Hematopoietic multipotent progenitor cell treated with erythropoietin and hydrocortisone succinate and interleukin-3 and kit ligand, for 6 days (in vitro differentiated cells): Measurements from ENCODE around the gene PAK5.

Source experiments
- DNase-seq: peaks from one replicate; pipeline ENCODE4 v3.0.0-alpha.2; 2015

Gene PAK5

GRCh38 chr20:9775176-9775575 lies 63.7 kb downstream of the PAK5 start:
- DNase-seq: no peak

- no peak for DNase-seq
Observed at GRCh38 chr20:9769954-9770353, 68.9 kb downstream of the PAK5 start.

- no peak for DNase-seq
Observed at GRCh38 chr20:9761476-9761875, 77.4 kb downstream of the PAK5 start.

GRCh38 chr20:9759392-9759791 lies 79.5 kb downstream of the PAK5 start:
- no peak for DNase-seq

GRCh38 chr20:9758752-9759151 lies 80.1 kb downstream of the PAK5 start:
- DNase-seq: no peak

- DNase-seq: no peak
Observed at GRCh38 chr20:9756660-9757059, 82.2 kb downstream of the PAK5 start.

GRCh38 chr20:9755301-9755700 lies 83.6 kb downstream of the PAK5 start:
- DNase-seq: no peak

GRCh38 chr20:9744551-9744950 lies 94.3 kb downstream of the PAK5 start:
- no peak for DNase-seq

GRCh38 chr20:9743871-9744270 lies 95.0 kb downstream of the PAK5 start:
- no peak for DNase-seq

GRCh38 chr20:9742821-9743220 lies 96.1 kb downstream of the PAK5 start:
- no peak for DNase-seq

- DNase-seq: no peak
Observed at GRCh38 chr20:9741996-9742395, 96.9 kb downstream of the PAK5 start.

- DNase-seq: no peak
Observed at GRCh38 chr20:9740486-9740885, 98.4 kb downstream of the PAK5 start.

GRCh38 chr20:9739991-9740390 lies 98.9 kb downstream of the PAK5 start:
- DNase-seq: no peak

GRCh38 chr20:9736373-9736772 lies 102.5 kb downstream of the PAK5 start:
- DNase-seq: no peak

- DNase-seq: no peak
Observed at GRCh38 chr20:9723501-9724202, 115.2 kb downstream of the PAK5 start.

- DNase-seq: no peak
Observed at GRCh38 chr20:9711872-9712271, 127.0 kb downstream of the PAK5 start.

- DNase-seq: no peak
Observed at GRCh38 chr20:9710685-9711084, 128.2 kb downstream of the PAK5 start.

- DNase-seq: no peak
Observed at GRCh38 chr20:9705722-9706476, 133.0 kb downstream of the PAK5 start.

GRCh38 chr20:9699181-9699580 lies 139.7 kb downstream of the PAK5 start:
- DNase-seq: no peak

GRCh38 chr20:9689041-9689440 lies 149.8 kb downstream of the PAK5 start:
- DNase-seq: no peak

- no peak for DNase-seq
Observed at GRCh38 chr20:9686866-9687265, 152.0 kb downstream of the PAK5 start.

- no peak for DNase-seq
Observed at GRCh38 chr20:9686455-9686854, 152.4 kb downstream of the PAK5 start.

GRCh38 chr20:9686001-9686400 lies 152.9 kb downstream of the PAK5 start:
- no peak for DNase-seq

- no peak for DNase-seq
Observed at GRCh38 chr20:9685011-9685410, 153.9 kb downstream of the PAK5 start.
